K562 (cell line): ENCODE results near the gene LRP10. TPM values are rescaled to one million over a fixed set of nuclear protein-coding genes. Genes with fewer than 3 reads are reported as not detected.

ENCODE experiments used
- CHCHD3 ChIP-seq: fragments of 250-450 bp; sonication (Bioruptor Pico); IDR thresholded peaks from 2 replicates; pipeline ENCODE4 v2.1.2; 2022; ENCODE audit warnings: mild to moderate bottlenecking
- COPS2 ChIP-seq: fragments of 450-650 bp; conservative IDR thresholded peaks from 2 replicates; pipeline ENCODE4 v1.6.1; 2016; ENCODE audit warnings: mild to moderate bottlenecking, moderate library complexity
- CTBP1 ChIP-seq: fragments of 450-650 bp; IDR thresholded peaks from 2 replicates; pipeline ENCODE4 v1.6.1; 2016; ENCODE audit warnings: borderline replicate concordance
- FOSL1 ChIP-seq: fragments of 200-800 bp; sonication (Bioruptor generic); conservative IDR thresholded peaks from 2 replicates; pipeline ENCODE4 v1.6.1; 2016; ENCODE audit warnings: missing genetic modification characterization, missing compliant biosample characterization
- FOXA1 ChIP-seq: fragments of 450-650 bp; IDR thresholded peaks from 2 replicates; pipeline ENCODE4 v1.6.1; 2016; ENCODE audit warnings: mild to moderate bottlenecking, borderline replicate concordance
- GTF2F1 ChIP-seq: IDR thresholded peaks from 2 replicates; pipeline ENCODE4 v1.6.1; 2011; ENCODE audit warnings: low read depth, low read length, improper control_type of control experiment
- JUND ChIP-seq, 2 experiments: IDR thresholded peaks; 2 replicates in 1 of 2; 3 replicates in 1 of 2; pipeline ENCODE4 v1.6.1; 2011; ENCODE audit warnings: borderline replicate concordance in 2 of 2, low read depth in 2 of 2, low read length in 2 of 2, improper control_type of control experiment in 1 of 2, missing biosample characterization in 1 of 2, missing genetic modification characterization in 1 of 2, missing genetic modification reagents in 1 of 2
- L3MBTL2 ChIP-seq: fragments of 450-650 bp; IDR thresholded peaks from 2 replicates; pipeline ENCODE4 v1.6.1; 2016; ENCODE audit warnings: mild to moderate bottlenecking, moderate library complexity
- POLR2B ChIP-seq: fragments of 450-650 bp; IDR thresholded peaks from 2 replicates; pipeline ENCODE4 v1.6.1; 2018; ENCODE audit warnings: low read depth; ENCODE audit not compliant: partially characterized antibody
- PTRF ChIP-seq: fragments of 450-650 bp; IDR thresholded peaks from 2 replicates; pipeline ENCODE4 v1.6.1; 2016; ENCODE audit warnings: mild to moderate bottlenecking, missing genetic modification characterization, missing compliant biosample characterization
- RREB1 ChIP-seq: fragments of 250-450 bp; sonication (Bioruptor Pico); IDR thresholded peaks from 2 replicates; pipeline ENCODE4 v1.4.0; 2020
- SMARCB1 ChIP-seq: IDR thresholded peaks from 2 replicates; pipeline ENCODE4 v1.6.1; 2011; ENCODE audit warnings: improper control_type of control experiment, low read depth; ENCODE audit not compliant: insufficient read length
- SRSF9 ChIP-seq: fragments of 200-400 bp; formaldehyde crosslinking; IDR thresholded peaks from 2 replicates; pipeline ENCODE4 v1.6.1; 2017; ENCODE audit warnings: low read depth, low read length, borderline replicate concordance
- THAP7 ChIP-seq: fragments of 250-450 bp; sonication (Bioruptor Pico); IDR thresholded peaks from 2 replicates; pipeline ENCODE4 v1.5.0; 2021
- ZNF57 ChIP-seq: fragments of 450-650 bp; formaldehyde crosslinking; IDR thresholded peaks from 2 replicates; pipeline ENCODE4 v1.4.0; 2020; ENCODE audit warnings: mild to moderate bottlenecking, moderate library complexity
- ZNF764 ChIP-seq: fragments of 250-450 bp; sonication (Bioruptor Pico); IDR thresholded peaks from 2 replicates; pipeline ENCODE4 v1.4.0; 2020; ENCODE audit warnings: low read depth, mild to moderate bottlenecking, moderate library complexity
- ZNF766 ChIP-seq: fragments of 200-800 bp; sonication (Bioruptor generic); conservative IDR thresholded peaks from 2 replicates; pipeline ENCODE4 v1.6.1; 2016; ENCODE audit warnings: missing genetic modification characterization, missing compliant biosample characterization
- polyA plus RNA-seq, 8 experiments: library from polyadenylated mRNA; depleted of rRNA in 4 of 8; stranded (reverse) in 5 of 8; unstranded in 3 of 8; fragments of >200 nt; fragmentation: Nextera tagmentation in 2 of 8; fragmentation: Illumina TruSeq in 1 of 8; extraction: Ambion mirVana in 2 of 8; extraction: Trizol in 1 of 8; gene quantifications; 2 replicates each; pipeline versions ENCODE4 v1.2.1 to v1.2.3, GENCODE V29; 2011 to 2014; ENCODE audit warnings: inconsistent platforms in 1 of 8, missing spikeins in 1 of 8
- total RNA-seq, 7 experiments: library from RNA; depleted of rRNA in 6 of 7; stranded (reverse); fragments of >200 nt in 6 of 7; fragmentation: Illumina TruSeq in 2 of 7; extraction: Trizol in 2 of 7; gene quantifications; 2 replicates each; pipeline versions ENCODE4 v1.2.1 to v1.2.3, GENCODE V29; 2011 to 2021; ENCODE audit warnings: low replicate concordance in 1 of 7
- TF ChIP-seq, protein P1 (sequence below): fragments of 450-650 bp; formaldehyde crosslinking; IDR thresholded peaks from 2 replicates; pipeline ENCODE4 v1.4.0; 2022; ENCODE audit warnings: missing genetic modification characterization
- TF ChIP-seq, protein P2 (sequence below): fragments of 250-450 bp; sonication (Bioruptor Pico); IDR thresholded peaks from 2 replicates; pipeline ENCODE4 v1.8.0; 2022; ENCODE audit warnings: inconsistent platforms

The LRP10 gene
- total and polyA plus RNA-seq, 9 of the 15 experiments (the other 6 are each of a cell fraction or from before 2014, with no cell fraction given): 1.3 to 45.5 (median 10.9) TPM

DNA sequence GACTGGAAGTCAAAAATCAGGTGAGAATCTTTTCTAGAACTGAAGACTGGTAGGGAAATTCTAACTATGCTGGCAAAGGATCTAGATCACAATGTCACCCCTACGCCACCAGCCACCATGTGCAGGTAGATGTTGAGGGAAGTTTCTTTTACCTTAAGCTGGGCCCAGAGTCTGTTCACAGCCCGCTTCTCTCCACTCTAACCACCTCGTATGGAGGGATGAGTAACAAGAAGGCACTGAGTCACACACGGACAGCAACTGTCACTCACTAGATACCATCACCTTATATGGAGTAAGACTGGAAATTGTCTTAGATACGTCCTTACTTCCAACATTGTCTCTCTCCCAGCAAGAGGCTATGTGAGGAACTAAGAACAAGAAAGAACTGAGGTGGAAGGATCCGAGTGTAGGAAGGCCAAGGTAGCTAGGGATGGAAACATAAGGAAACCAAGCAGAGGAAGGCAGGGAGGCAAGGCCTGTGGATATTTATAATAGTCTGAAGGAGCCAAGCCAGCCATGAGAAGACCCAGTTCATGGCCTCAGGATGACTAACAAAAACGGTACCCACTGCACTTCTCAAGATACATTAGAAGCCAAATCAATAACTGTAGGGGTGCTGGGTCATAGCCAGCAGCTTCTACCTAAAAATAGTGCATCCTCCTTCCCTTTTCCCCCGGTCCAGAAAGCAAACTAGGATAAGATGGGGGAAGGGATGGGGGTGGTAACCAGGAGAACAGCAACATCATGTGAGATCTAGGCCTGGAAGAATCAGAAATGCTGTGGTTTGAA lies 27.0 kb downstream of the LRP10 start (continued):
- TF ChIP-seq SMARCB1: no peak
- TF ChIP-seq FOSL1: peak; percentile 94
- no peak for TF ChIP-seq FOXA1
- TF ChIP-seq CTBP1: peak; percentile 60; the same call in 1 of the 2 replicates
- TF ChIP-seq JUND (IDR thresholded peaks at IDR 0.05; ENCODE audit: borderline replicate concordance, low read depth, low read length): peak; percentile 73
- peak; percentile 43; the same call in 1 of the 3 replicates for TF ChIP-seq JUND (tag; IDR thresholded peaks at IDR 0.05; ENCODE audit: borderline replicate concordance, low read depth, low read length)
- no peak for TF ChIP-seq RREB1 (CRISPR knock-in tag)
- TF ChIP-seq ZNF766 (CRISPR knock-in tag): no peak
- TF ChIP-seq THAP7: no peak
- TF ChIP-seq PTRF (tag): no peak
- TF ChIP-seq L3MBTL2: 0 out of 2 replicates have a peak, but pooled peaks have one; percentile 15
- no peak for TF ChIP-seq GTF2F1
- TF ChIP-seq, protein P1, sequence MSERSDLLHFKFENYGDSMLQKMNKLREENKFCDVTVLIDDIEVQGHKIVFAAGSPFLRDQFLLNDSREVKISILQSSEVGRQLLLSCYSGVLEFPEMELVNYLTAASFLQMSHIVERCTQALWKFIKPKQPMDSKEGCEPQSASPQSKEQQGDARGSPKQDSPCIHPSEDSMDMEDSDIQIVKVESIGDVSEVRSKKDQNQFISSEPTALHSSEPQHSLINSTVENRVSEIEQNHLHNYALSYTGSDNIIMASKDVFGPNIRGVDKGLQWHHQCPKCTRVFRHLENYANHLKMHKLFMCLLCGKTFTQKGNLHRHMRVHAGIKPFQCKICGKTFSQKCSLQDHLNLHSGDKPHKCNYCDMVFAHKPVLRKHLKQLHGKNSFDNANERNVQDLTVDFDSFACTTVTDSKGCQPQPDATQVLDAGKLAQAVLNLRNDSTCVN (CRISPR knock-in tag): no peak
- TF ChIP-seq CHCHD3 (CRISPR knock-in tag): no peak
- TF ChIP-seq COPS2: no peak
- TF ChIP-seq POLR2B: no peak
- no peak for TF ChIP-seq ZNF764 (CRISPR knock-in tag)
- TF ChIP-seq, protein P2, sequence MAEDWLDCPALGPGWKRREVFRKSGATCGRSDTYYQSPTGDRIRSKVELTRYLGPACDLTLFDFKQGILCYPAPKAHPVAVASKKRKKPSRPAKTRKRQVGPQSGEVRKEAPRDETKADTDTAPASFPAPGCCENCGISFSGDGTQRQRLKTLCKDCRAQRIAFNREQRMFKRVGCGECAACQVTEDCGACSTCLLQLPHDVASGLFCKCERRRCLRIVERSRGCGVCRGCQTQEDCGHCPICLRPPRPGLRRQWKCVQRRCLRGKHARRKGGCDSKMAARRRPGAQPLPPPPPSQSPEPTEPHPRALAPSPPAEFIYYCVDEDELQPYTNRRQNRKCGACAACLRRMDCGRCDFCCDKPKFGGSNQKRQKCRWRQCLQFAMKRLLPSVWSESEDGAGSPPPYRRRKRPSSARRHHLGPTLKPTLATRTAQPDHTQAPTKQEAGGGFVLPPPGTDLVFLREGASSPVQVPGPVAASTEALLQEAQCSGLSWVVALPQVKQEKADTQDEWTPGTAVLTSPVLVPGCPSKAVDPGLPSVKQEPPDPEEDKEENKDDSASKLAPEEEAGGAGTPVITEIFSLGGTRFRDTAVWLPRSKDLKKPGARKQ (CRISPR knock-in tag): no peak
- no peak for TF ChIP-seq ZNF57 (CRISPR knock-in tag)
- TF ChIP-seq SRSF9: no peak
